GM10266 (cell line): ENCODE data around the gene C11orf16.
"Not testable (repeated sequence)": the region's sequence is repeated elsewhere in the genome, so short reads cannot be mapped to it uniquely, and the experiment has no call there.

Source experiments
- DNase-seq: peaks from one replicate; pipeline ENCODE4 v3.0.0; 2012; ENCODE audit errors: extremely low spot score
- CTCF ChIP-seq: IDR thresholded peaks from 2 replicates; pipeline ENCODE4 v1.5.1; 2012; ENCODE audit warnings: mild to moderate bottlenecking, low read depth; ENCODE audit not compliant: control insufficient read depth, insufficient read depth; ENCODE audit errors: missing control alignments

Gene C11orf16

GRCh38 chr11:8932564-8933180 is at the start of gene C11orf16:
C11orf16 (minus strand) TSS chr11:8932947; CDS start chr11:8932308, 639 bp downstream.
- TF ChIP-seq CTCF: no peak
- no peak for DNase-seq

DNA sequence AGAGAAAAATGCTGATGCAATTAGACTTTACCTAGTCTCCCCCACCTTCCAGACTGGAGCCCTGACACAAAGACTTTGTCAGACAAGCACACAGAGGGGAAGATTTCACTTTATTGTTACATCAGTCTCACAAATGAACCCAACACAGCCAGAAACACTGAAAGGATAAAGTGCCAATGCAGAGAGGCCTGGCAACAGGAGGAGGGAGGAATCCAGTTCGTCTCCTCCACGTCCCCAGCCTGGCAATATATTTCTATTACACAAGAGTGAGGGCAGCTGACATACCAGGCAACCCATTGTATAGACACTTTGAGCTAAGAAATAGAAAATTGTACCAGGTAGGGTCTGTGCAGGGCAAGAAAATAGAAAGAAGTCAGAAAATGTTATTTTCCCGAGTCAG is 47.7 kb upstream of the C11orf16 start:
- no peak for DNase-seq
- TF ChIP-seq CTCF: no peak

DNA sequence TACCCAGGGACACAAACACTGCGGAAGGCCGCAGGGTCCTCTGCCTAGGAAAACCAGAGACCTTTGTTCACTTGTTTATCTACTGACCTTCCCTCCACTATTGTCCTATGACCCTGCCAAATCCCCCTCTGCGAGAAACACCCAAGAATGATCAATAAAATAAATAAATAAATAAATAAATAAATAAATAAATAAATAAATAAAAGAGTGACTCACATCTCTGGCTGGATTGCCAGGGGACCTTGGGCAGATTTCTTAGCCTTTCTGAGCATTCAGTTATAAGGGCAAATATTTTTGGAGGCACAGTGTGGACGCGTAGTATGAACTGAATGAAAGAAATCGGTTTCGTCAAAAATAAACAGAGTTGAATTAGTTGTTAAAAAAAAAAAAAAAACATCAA is 46.6 kb upstream of the C11orf16 start:
- not testable (repeated sequence) for DNase-seq

DNA sequence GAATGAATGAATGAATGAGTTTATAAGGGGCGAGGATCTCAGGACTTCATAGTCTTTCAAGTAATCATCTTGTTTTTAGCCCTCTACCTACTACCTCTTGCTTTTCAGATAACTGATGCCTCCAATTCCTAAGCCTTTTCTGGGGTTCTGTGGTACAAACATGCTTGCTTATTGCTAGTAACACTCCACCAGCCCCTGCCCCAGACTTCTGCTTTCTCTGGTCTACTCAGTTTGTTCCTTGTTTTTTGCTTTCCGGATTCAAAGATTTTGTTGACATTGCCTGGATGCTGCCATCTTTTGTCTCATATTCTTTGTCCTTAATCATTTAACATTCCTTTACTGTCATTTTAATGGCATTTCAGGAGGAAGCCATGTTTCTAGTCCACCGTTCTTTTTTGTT is 40.4 kb upstream of the C11orf16 start:
- DNase-seq: no peak
- no peak for TF ChIP-seq CTCF

DNA sequence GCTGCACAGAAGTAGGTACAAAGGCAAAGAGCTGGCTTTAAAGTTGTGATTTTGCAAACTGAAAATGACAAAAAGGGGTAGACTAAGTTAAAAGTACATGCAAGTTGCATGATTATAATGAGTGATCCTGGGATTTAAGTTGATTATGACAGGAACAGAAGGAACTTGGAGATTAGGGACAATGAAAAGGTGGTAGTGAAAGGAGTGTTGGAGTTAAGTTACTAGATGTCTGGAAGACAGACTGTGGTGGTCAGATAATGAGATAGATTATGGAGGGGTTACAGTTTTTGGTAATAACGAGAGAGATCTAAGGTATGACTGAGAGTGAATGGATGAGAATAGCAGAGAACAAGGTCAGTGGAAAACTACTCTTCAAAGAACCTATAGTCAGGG is 39.2 kb upstream of the C11orf16 start:
- TF ChIP-seq CTCF: no peak
- DNase-seq: no peak

GRCh38 chr11:8971196-8971923 is 38.6 kb upstream of the C11orf16 start:
- TF ChIP-seq CTCF: no peak
- no peak for DNase-seq

DNA sequence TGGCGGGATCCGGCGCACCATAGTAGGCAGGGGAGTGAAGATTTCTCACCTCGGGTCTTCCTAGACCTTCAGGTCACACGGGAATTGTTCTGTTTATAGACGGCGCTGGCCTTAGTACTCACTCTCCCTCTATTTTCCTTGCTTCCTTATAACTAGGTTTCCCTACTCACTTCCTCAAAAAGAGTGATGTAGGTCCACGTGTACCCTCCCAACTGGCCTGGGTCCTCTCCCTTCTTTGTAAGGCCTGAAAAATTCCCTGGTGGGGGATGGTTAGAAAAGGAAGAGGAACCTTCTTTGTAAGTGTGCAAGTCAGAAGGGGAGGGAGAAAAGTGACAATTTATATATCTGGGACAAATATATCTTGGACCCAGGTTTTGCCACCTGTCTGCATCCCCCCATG is 34.4 kb upstream of the C11orf16 start:
- no peak for DNase-seq
- no peak for TF ChIP-seq CTCF
